Renal cortex interstitium (tissue), 11 donors: Measurements from ENCODE around the gene CLIP2. TPM values are rescaled to one million over a fixed set of nuclear protein-coding genes. Genes with fewer than 3 reads are reported as not detected.
"Not testable (repeated sequence)": the region's sequence is repeated elsewhere in the genome, so short reads cannot be mapped to it uniquely, and the experiment has no call there.

ENCODE experiments used
- DNase-seq, 11 donors: peaks; one replicate each; pipeline ENCODE4 v3.0.0-alpha.2; 2013; ENCODE audit warnings: low read depth in 9 of 11, low spot score in 4 of 11; ENCODE audit errors: extremely low read depth in 1 of 11
- polyA plus RNA-seq, 3 donors: library from polyadenylated mRNA; unstranded; fragments of 120-200 nt; gene quantifications; one replicate each; pipeline ENCODE4 v1.2.1, GENCODE V29; 2013; ENCODE audit not compliant: insufficient read length in 3 of 3

CLIP2 gene
- polyA plus RNA-seq, 3 donors: 19.6 to 32.6 (median 28.7) TPM

- DNase-seq: no peak
These were observed 118.8 kb downstream of the CLIP2 start for GRCh38 chr7:74407958-74408357.

GRCh38 chr7:74409571-74409970 lies 120.4 kb downstream of the CLIP2 start:
- DNase-seq: no peak

DNA sequence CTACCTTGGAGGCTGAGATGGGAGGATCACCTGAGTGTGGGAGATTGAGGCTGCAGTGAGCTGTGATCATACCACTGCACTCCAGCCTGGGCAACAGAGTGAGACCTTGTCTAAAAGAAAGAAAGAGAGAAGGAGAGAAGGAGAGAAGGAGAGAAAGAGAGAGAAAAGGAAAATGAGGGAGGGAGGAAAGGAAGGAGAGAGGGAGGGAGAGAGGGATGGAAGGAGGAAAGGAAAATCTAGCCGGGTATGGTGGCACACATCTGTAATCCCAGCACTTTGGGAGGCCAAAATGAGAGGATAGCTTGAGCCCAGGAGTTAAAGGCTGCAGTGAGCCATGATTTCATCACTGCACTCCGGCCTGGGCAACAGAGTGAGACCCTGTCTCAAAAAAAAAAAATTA lies 121.6 kb downstream of the CLIP2 start:
- DNase-seq: no peak

DNA sequence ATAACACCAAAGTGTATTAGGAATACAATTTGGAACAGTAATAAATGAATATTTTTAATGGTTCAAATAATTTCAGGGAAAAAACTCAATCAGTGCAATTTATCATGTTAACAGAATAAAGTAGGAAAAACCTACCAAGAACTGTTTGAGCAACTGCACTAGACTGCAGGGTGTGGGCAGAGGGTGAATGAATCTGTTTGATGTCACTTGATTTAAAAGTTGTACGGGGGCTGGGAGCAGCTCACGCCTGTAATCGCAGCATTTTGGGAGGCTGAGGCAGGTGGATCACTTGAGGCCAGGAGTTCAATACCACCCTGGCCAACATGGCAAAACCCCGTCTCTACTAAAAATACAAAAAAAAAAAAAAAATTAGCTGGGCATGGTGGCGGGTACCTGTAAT lies 122.4 kb downstream of the CLIP2 start:
- DNase-seq: not testable (repeated sequence)

GRCh38 chr7:74412056-74412455 lies 122.8 kb downstream of the CLIP2 start:
- DNase-seq: no peak

DNA sequence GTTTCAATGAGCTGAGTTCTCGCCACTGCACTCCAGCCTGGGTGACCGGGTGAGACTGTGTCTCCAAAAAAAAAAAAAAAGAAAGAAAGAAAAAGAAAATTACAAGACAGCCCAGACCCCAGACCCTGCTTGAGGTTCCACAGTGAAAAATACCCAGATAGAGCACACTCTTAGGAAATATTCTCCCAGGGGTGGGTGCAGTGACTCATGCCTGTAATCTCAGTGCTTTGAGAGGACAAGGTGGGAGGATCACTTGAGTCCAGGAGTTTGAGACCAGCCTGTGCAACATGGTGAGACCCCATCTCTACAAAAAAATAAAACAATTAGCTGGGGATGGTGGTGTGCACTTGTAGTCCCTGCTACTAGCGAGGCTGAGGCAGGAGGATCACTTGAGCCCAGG lies 123.4 kb downstream of the CLIP2 start:
- DNase-seq: no peak

DNA sequence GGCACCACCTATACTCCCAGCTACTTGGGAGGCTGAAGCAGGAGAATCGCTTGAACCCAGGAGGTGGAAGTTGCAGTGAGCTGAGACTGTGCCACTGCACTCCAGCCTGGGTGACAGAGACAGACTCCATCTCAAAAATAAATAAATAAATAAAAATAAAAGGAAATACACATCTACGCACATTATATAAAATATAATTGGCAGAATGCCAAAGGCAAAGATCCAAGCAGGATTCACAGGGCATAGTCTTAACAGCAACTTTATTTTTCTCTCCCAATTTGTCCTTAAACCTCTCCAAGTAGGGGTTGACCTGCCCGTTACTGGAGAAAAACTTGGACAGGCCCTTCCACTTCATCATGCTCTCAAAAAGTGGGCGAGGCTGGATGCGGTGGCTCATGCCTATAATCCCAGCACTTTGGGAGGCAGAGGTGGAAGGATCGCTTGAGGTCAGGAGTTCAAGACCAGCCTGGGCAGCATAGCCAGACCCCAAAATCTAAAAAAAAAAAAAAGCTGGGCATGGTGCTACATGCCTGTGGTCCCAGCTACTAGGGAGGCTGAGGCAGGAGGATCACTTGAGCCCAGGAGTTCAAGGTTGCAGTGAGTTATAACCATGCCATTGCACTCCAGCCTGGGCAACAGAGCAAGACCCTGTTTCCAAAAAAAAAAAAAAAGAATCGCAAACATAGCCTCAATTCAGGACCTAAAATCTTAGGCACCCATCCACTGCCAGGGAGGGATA lies 125.6 kb downstream of the CLIP2 start:
- DNase-seq: not testable (repeated sequence)

DNA sequence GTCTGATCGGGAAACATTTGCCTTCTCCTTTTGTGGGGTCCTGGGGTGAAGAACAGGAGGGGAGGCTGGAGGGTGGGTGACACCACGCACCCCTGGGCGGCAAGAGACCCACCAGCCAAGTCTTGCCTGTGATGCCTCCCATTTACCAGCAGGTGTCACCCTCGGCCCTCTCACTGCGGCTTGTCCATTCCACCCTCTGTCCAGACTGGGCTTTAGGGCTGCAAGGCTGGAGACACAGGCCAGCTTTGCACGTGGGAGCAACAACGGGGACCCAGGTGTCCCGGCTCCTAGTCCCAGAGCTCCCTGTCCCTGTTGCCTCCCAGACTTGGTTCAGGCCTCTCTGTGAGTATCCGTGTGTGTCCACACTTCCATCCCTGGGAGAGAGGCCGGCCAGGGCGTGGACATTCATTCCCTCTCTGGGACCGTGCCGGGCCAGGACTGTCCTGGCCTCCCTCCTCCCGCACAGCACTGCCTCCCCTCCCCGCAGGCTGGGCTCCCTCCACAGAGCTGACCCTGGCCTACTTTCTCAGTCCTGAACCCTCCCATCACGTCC lies 128.3 kb downstream of the CLIP2 start:
- DNase-seq: peak in 7 of 11 donors; percentile 52 to 66 (median 58)

DNA sequence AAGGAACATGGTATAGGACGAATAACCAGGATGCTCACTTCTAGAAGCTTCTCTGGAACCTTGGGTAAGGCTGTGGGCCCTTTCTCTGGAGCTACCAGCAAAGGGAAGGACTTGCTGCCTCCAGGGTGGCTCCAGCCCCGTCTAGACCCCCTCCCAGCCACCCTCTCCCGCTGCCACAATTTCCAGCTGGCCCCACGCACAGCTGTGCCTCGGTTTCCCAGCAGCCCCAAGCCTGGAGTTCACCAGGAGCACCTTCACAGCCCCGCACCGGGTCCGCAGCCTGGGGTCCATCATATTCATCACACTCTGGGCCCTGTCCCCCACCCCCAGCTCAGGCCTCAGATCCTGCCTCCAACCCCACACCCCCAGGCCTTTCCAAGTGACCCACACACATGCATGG lies 128.9 kb downstream of the CLIP2 start:
- DNase-seq: no peak

DNA sequence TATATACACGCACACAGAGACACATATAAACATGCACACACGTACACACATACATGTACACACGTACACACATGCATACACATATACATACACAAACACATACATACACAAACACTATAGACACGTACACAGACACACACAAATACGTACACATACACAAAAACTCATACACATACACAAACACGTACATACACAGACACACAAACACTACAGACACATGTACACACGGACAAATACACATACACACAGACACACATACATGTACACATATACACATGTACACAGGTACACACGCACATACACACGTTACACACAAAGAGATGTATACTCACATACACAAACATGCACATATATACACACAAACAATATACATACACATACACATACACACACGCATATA lies 129.3 kb downstream of the CLIP2 start:
- DNase-seq: no peak

- DNase-seq: not testable (repeated sequence)
These were observed 130.0 kb downstream of the CLIP2 start for GRCh38 chr7:74419232-74419631.

- DNase-seq: no peak
These were observed 130.8 kb downstream of the CLIP2 start for GRCh38 chr7:74420006-74420405.

DNA sequence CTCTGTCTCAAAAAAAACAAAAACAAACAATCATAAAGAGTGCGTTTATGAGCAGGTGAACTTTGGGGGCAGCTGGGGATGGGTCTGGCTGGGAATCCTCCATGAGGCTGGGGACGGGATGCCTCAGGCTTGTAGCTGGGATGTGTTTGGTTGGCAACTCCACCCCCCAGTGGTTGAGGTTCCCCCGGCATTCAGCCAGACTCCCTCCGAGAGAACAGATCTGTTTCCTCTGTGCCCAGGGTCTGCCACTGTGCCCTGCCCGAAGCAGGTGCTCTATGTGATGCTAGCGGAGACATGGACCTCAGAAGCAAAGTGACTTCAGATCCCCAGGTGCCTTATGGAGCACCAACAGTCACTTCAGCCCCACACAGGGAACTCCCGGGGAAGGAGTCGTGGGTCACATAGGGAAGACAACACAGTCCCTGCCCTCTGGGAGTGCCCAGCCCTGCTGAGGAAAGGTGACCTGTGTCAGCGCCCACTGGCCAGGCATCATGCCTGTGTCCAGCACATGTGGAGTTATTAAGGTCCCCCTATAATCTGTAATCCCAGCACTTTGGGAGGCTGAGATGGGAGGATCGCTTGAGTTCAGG lies 135.2 kb downstream of the CLIP2 start:
- no peak for DNase-seq

DNA sequence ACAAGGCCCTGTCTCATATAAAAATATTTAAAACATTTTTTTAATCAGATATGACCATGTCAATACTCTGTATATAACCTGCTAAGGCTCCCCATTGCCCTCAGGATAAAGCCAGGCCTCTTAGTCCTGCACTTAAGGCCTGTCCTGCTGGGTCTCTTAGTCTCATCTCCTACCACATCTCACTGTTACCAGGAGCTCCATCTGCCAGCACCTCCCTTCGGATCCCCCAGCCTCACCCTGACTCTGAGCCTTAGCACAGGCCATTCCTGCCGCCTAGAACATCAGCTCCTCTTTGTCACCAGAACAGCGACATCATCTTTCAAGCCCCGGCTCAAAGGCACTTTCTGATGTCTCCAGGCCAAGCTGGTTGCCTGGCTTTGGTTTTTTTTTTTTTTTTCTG lies 138.8 kb downstream of the CLIP2 start:
- DNase-seq: no peak

GRCh38 chr7:74429153-74429747 lies 140.0 kb downstream of the CLIP2 start:
- DNase-seq: peak in 7 of 11 donors; percentile 58 to 83 (median 63)

DNA sequence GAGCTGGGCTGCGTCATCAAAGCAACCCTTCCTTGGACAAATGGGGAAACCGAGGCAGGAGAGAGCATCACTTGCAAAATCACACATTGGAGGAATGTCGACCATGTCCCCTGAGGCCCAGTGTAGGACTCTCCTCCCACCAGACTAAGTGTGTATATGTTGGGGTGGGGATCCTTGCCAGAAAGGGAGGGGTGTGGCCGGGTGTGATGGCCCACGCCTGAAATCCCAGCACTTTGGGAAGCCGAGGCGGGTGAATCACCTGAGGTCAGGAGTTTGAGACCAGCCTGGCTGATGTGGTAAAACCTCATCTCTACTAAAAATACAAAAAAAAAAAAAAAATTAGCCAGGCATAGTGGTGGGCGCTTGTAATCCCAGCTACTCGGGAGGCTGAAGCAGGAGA lies 141.2 kb downstream of the CLIP2 start:
- not testable (repeated sequence) for DNase-seq

GRCh38 chr7:74430961-74431466 lies 141.8 kb downstream of the CLIP2 start:
- no peak for DNase-seq

GRCh38 chr7:74437291-74437571 lies 148.0 kb downstream of the CLIP2 start:
- not testable (repeated sequence) for DNase-seq

DNA sequence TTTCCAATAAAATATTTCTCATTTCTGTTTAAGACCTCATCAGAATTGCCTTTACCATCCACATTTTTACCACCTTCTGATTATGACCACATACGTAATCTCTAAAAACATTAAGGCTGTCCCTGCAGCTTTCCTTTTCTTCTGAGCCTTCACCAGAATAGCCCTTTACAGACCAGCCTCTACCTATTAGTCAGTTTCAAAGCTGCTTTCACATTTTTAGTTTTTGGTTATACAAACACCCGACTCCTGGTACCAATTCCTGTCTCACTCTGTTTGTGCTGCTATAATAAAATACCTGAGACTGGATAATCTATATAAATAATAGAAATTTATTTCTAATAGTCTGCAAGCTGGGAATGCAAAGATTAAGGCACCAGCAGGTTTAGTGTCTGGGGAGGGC lies 149.1 kb downstream of the CLIP2 start:
- DNase-seq: no peak

- no peak for DNase-seq
These were observed 150.3 kb downstream of the CLIP2 start for GRCh38 chr7:74439541-74439940.
